Progenitor cell of endocrine pancreas (in vitro differentiated cells): ENCODE measurements around the gene MYF6. TPM values are rescaled to one million over a fixed set of nuclear protein-coding genes. Genes with fewer than 3 reads are reported as not detected.
A peak's percentile ranks its signal among the peaks of the same experiment; 100 is the strongest.
"Not testable (repeated sequence)": the region's sequence is repeated elsewhere in the genome, so short reads cannot be mapped to it uniquely, and the experiment has no call there.

Source experiments
- DNase-seq: peaks from one replicate; pipeline ENCODE4 v3.0.0; 2021; ENCODE audit warnings: low spot score; ENCODE audit not compliant: unreplicated experiment
- H3K27ac Mint-ChIP-seq: 2 replicates; pipeline ENCODE4 v1.8.0; 2021; ENCODE audit warnings: mild to moderate bottlenecking, moderate library complexity, mixed read lengths
- H3K27me3 Mint-ChIP-seq: 2 replicates; pipeline ENCODE4 v1.8.0; 2021; ENCODE audit warnings: mixed read lengths
- H3K36me3 Mint-ChIP-seq: 2 replicates; pipeline ENCODE4 v1.8.0; 2022; ENCODE audit warnings: mixed read lengths; ENCODE audit not compliant: insufficient read depth
- H3K4me1 Mint-ChIP-seq: 2 replicates; pipeline ENCODE4 v1.8.0; 2021; ENCODE audit warnings: low read depth, mixed read lengths
- H3K4me3 Mint-ChIP-seq: 2 replicates; pipeline ENCODE4 v1.8.0; 2021; ENCODE audit warnings: low read depth, mild to moderate bottlenecking, moderate library complexity, mixed read lengths
- H3K9me3 Mint-ChIP-seq: 2 replicates; pipeline ENCODE4 v1.8.0; 2021; ENCODE audit warnings: low read depth, mixed read lengths
- long read RNA-seq: library from polyadenylated mRNA; unstranded; transcript quantifications from one replicate; pipeline ENCODE4 v2.0.0, GENCODE V29; 2020
- total RNA-seq: library from RNA; stranded (reverse); gene quantifications from 2 replicates; pipeline ENCODE4 v1.2.1, GENCODE V29; 2021
- TF ChIP-seq, protein P1 (sequence below): fragments of 200-600 bp; sonication (generic); IDR thresholded peaks from one replicate; pipeline ENCODE4 v1.5.0; 2021; ENCODE audit warnings: antibody characterized with exemption, mild to moderate bottlenecking; ENCODE audit not compliant: unreplicated experiment

The MYF6 gene
- 0.33 TPM in 1 of 2 replicates, not detected in the other for total RNA-seq
- long read RNA-seq, result 0 reads

GRCh38 chr12:80707126-80707829 lies at the start of gene MYF6:
MYF6 (plus strand) TSS chr12:80707634; CDS start chr12:80707720, 86 bp downstream.
- TF ChIP-seq, protein P1, sequence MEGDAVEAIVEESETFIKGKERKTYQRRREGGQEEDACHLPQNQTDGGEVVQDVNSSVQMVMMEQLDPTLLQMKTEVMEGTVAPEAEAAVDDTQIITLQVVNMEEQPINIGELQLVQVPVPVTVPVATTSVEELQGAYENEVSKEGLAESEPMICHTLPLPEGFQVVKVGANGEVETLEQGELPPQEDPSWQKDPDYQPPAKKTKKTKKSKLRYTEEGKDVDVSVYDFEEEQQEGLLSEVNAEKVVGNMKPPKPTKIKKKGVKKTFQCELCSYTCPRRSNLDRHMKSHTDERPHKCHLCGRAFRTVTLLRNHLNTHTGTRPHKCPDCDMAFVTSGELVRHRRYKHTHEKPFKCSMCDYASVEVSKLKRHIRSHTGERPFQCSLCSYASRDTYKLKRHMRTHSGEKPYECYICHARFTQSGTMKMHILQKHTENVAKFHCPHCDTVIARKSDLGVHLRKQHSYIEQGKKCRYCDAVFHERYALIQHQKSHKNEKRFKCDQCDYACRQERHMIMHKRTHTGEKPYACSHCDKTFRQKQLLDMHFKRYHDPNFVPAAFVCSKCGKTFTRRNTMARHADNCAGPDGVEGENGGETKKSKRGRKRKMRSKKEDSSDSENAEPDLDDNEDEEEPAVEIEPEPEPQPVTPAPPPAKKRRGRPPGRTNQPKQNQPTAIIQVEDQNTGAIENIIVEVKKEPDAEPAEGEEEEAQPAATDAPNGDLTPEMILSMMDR, result no peak
- peak within 1 kb of the TSS; percentile 71 for H3K27ac Mint-ChIP-seq
- H3K36me3 Mint-ChIP-seq, result no peaks in the 10 kb centered on the region
- H3K4me3 Mint-ChIP-seq, result peak within 1 kb of the TSS; percentile 76
- peaks cover 14% of the 10 kb centered on the region for H3K4me1 Mint-ChIP-seq
- no peaks in the 10 kb centered on the region for H3K9me3 Mint-ChIP-seq
- no peak for DNase-seq
- H3K27me3 Mint-ChIP-seq, result peaks cover 65% of the 10 kb centered on the region

DNA sequence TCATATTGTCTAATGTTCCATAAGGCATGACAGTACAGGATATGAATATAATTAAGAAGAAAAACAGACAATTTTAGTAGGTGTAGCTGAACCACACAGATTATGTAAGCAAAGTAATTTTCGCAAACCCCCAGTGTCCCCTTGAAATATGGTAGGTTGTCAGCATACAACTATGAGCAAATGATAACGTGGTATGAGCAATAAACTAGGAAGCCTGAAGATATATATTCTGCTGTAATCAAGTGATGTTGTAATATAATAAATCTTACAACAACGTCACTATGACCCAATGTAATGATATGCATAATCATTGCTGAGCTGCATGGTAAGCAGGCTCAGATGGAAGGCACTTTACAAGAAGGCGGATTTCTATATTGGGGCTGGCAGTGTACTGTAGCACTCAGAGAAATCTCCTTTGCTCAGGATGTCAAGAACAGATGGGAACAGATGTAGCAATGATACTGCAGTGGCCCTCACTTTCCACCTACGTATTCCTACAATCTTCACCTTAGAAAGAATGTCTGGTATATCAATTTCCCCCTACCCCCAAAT lies 47.8 kb upstream of the MYF6 start:
- TF ChIP-seq, protein P1, result no peak
- no peak overlapping the region for H3K27ac Mint-ChIP-seq
- H3K36me3 Mint-ChIP-seq, result no peaks in the 10 kb centered on the region
- no peak overlapping the region for H3K4me3 Mint-ChIP-seq
- no peak for DNase-seq
- H3K4me1 Mint-ChIP-seq, result peaks cover 1% of the 10 kb centered on the region
- H3K9me3 Mint-ChIP-seq, result no peaks in the 10 kb centered on the region
- no peaks in the 10 kb centered on the region for H3K27me3 Mint-ChIP-seq

DNA sequence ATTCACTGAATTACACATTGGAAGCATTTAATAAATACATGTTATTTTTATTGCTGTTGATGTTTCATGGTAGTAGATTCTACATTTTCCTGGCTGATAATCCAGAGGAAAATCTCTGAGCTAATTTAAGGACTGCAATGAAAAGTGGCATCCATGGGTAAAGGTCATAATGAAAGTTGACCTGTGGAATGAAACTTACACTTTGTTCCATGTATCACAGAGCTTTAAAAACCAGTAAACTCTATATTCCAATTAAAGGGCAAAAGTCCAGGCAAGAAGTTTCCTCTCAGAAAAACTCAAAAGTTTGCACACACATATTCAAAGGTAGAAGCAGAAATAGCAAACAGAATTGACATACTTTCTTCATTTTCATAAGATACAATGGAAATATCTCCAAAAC lies 44.8 kb upstream of the MYF6 start:
- Mint-ChIP-seq H3K27me3 (no peaks in the 10 kb centered on the region), H3K4me3 (no peak overlapping the region), H3K4me1 (no peaks in the 10 kb centered on the region), H3K27ac (no peak overlapping the region), H3K36me3 (no peaks in the 10 kb centered on the region), H3K9me3 (no peaks in the 10 kb centered on the region)
- TF ChIP-seq, protein P1, result no peak
- no peak for DNase-seq

DNA sequence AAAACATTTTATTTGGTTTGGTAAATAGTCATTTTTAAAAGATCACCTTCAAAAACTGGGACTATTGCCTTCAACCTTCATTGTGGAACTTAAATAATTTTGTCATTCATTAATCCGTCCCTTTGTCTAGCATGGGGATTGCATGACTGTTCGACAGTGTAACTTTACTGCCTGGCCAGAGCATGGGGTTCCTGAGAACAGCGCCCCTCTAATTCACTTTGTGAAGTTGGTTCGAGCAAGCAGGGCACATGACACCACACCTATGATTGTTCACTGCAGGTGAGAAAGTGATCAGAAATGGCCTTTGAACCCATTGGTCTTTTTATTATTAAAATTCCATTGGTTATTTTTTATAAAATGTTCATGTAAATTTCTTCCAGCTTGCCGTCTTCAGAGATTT lies 37.2 kb upstream of the MYF6 start:
- TF ChIP-seq, protein P1, result no peak
- H3K27ac Mint-ChIP-seq, result no peak overlapping the region
- H3K36me3 Mint-ChIP-seq, result no peaks in the 10 kb centered on the region
- no peak for DNase-seq
- peaks cover 2% of the 10 kb centered on the region for H3K27me3 Mint-ChIP-seq
- no peaks in the 10 kb centered on the region for H3K9me3 Mint-ChIP-seq
- H3K4me1 Mint-ChIP-seq, result peaks cover 2% of the 10 kb centered on the region
- no peak overlapping the region for H3K4me3 Mint-ChIP-seq

DNA sequence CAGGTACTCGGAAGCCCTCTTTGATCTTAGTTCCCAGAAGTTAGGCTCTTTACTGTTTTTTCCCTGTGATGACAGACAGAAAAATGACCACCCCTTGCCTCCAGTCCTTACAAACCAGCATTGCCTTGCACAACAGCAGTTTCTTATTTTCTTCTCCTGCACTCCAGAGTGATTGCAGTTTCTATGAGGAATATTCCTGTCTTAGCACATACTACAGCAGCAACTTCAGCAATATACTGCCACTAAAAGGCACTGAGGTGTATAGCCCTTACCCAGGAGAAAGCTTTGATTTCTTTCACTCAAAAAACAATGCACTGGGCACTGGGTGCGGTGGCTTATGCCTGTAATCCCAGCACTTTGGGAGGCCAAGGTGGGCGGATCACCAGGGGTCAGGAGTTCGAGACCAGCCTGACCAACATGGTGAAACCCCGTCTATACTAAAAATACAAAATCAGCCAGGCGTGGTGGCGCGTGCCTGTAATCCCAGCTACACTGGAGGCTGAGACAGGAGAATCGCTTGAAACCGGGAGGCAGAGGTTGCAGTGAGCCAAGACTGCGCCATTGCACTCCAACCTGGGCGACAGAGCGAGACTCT lies 31.3 kb upstream of the MYF6 start:
- not testable (repeated sequence) for H3K27ac Mint-ChIP-seq, H3K4me1 Mint-ChIP-seq, DNase-seq

More for the DNA sequence above, 31.3 kb upstream of the MYF6 start:
- H3K36me3 Mint-ChIP-seq, H3K9me3 Mint-ChIP-seq, H3K4me3 Mint-ChIP-seq, H3K27me3 Mint-ChIP-seq: not testable (repeated sequence)
